ENCODE measurements around the gene CLDN34. TPM values are rescaled to one million over a fixed set of nuclear protein-coding genes. Genes with fewer than 3 reads are reported as not detected.

Gene CLDN34
- total RNA-seq, 1 experiment from 2014 or later: 0.38 TPM

DNA sequence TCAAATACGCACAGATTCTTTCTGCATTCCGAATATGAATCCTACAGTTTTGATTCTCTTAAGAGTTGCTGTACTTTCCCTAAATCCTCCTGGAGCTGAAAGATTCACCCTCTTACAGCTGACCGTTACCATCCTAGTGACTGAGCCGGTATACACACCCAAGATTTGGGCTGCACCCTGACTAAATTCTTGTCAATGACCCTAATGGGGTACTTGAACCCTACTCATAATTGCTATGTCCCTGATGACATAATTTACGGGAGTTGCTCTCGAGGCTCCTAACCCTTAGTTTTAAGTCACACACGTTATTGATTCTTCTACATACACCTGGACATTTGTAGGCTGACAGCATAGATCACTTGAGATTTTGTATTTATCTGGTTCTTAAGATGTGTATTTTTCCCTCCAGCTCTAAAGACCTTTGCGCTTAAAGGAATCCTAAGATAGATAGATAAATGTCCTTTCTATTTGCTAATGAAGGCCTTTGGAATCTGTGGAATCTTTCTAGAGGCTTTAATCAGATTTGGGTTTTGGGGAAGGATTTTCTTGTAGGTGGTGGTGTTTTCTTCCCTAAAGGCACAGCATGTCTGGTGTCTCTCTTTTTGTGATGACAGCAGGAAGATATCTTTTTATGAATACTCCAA lies 37.8 kb downstream of the CLDN34 start:
- intact Hi-C loops (cut with micrococcal nuclease; ENCODE audit: unreplicated experiment): no loop called here
- no peak overlapping the region for H3K27ac Mint-ChIP-seq (ENCODE audit: unreplicated experiment)
- TF ChIP-seq, protein P1, sequence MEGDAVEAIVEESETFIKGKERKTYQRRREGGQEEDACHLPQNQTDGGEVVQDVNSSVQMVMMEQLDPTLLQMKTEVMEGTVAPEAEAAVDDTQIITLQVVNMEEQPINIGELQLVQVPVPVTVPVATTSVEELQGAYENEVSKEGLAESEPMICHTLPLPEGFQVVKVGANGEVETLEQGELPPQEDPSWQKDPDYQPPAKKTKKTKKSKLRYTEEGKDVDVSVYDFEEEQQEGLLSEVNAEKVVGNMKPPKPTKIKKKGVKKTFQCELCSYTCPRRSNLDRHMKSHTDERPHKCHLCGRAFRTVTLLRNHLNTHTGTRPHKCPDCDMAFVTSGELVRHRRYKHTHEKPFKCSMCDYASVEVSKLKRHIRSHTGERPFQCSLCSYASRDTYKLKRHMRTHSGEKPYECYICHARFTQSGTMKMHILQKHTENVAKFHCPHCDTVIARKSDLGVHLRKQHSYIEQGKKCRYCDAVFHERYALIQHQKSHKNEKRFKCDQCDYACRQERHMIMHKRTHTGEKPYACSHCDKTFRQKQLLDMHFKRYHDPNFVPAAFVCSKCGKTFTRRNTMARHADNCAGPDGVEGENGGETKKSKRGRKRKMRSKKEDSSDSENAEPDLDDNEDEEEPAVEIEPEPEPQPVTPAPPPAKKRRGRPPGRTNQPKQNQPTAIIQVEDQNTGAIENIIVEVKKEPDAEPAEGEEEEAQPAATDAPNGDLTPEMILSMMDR (IDR thresholded peaks at IDR 0.05; ENCODE audit: unreplicated experiment): no peak
- H3K27me3 Mint-ChIP-seq (ENCODE audit: unreplicated experiment): no peaks in the 10 kb centered on the region
- no peaks in the 10 kb centered on the region for H3K9me3 Mint-ChIP-seq (ENCODE audit: low read depth, unreplicated experiment)
- no peaks in the 10 kb centered on the region for H3K36me3 Mint-ChIP-seq (ENCODE audit: insufficient read depth, unreplicated experiment)
- BruUV-seq (replicated peaks): no TSS peak
- no peak overlapping the region for H3K4me3 Mint-ChIP-seq (ENCODE audit: low read depth, unreplicated experiment)
- CTCF ChIA-PET: no interaction called here
- DNase-seq: no peak
- peaks cover 26% of the 10 kb centered on the region for H3K4me1 Mint-ChIP-seq (ENCODE audit: low read depth, unreplicated experiment)

DNA sequence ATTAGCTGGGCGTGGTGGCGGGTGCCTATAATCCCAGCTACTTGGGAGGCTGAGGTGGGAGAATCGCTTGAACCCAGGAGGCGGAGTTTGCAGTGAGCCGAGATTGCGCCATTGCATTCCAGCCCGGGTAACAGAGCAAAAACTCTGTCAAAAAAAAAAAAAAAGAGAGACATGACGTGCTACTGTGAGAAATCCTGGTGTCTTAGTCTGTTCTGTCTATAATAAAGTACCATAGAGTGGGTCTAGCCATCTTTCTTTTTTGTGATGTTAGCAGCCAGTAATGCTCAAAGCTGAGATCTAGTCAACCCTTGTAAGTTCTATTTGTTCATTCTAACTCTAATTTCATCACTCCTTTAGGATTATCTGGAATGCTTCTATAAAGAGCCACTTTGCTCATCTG lies 38.9 kb downstream of the CLDN34 start:
- BruUV-seq (replicated peaks): no TSS peak
- peaks cover 37% of the 10 kb centered on the region for H3K4me1 Mint-ChIP-seq (ENCODE audit: low read depth, unreplicated experiment)
- H3K27ac Mint-ChIP-seq (ENCODE audit: unreplicated experiment): no peak overlapping the region
- TF ChIP-seq, protein P1 (IDR thresholded peaks at IDR 0.05; ENCODE audit: unreplicated experiment): no peak
- CTCF ChIA-PET: no interaction called here
- DNase-seq: no peak
- H3K9me3 Mint-ChIP-seq (ENCODE audit: low read depth, unreplicated experiment): no peaks in the 10 kb centered on the region
- H3K27me3 Mint-ChIP-seq (ENCODE audit: unreplicated experiment): no peaks in the 10 kb centered on the region
- intact Hi-C loops (cut with micrococcal nuclease; ENCODE audit: unreplicated experiment): no loop called here
- H3K36me3 Mint-ChIP-seq (ENCODE audit: insufficient read depth, unreplicated experiment): no peaks in the 10 kb centered on the region
- no peak overlapping the region for H3K4me3 Mint-ChIP-seq (ENCODE audit: low read depth, unreplicated experiment)

DNA sequence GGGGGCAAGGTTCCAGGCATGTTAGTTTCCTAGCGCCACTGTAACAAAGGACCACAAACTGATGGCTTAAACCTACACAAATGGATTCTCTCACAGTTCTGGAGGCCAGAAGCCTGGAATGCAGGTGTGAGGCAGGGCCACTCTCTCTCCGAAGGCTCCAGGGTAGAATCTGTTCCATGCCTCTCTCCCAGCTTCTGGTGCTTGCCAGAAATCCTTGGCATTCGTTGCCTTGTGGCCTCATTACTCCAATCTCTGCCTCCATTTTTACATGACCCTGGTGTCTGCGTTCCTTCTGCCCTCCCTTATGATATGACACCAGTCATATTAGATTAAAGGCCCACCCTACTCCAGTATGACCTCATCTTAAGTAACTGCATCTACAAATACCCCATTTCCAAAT lies 39.6 kb downstream of the CLDN34 start:
- Mint-ChIP-seq H3K27me3 (ENCODE audit: unreplicated experiment) (no peaks in the 10 kb centered on the region), H3K4me3 (ENCODE audit: low read depth, unreplicated experiment) (no peak overlapping the region), H3K27ac (ENCODE audit: unreplicated experiment) (no peak overlapping the region), H3K36me3 (ENCODE audit: insufficient read depth, unreplicated experiment) (no peaks in the 10 kb centered on the region), H3K9me3 (ENCODE audit: low read depth, unreplicated experiment) (no peaks in the 10 kb centered on the region), H3K4me1 (ENCODE audit: low read depth, unreplicated experiment) (peaks cover 44% of the 10 kb centered on the region)
- intact Hi-C loops (cut with micrococcal nuclease; ENCODE audit: unreplicated experiment): no loop called here
- TF ChIP-seq, protein P1 (IDR thresholded peaks at IDR 0.05; ENCODE audit: unreplicated experiment): no peak
- DNase-seq: no peak
- BruUV-seq (replicated peaks): no TSS peak
- CTCF ChIA-PET: no interaction called here

DNA sequence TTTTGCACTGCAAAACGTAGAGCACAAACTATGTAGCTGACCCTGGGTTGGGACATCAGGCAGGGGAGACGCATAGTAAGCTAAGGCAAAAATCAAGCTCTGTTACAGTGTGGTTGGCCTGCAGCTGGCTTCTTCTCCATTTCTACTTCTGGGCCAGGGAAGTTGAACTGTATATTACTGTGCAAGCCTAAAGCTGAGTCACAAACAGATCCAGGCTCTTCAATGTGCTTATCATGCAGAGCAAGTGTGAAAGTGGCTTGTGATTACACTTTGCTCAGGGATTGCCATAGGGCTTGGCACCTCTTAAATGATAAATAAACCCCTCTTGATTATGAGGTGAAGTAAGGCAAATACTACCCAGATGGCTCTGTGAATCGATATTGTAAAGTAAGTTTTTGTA lies 40.5 kb downstream of the CLDN34 start:
- no TSS peak for BruUV-seq (replicated peaks)
- Mint-ChIP-seq H3K27ac (ENCODE audit: unreplicated experiment) (no peak overlapping the region), H3K9me3 (ENCODE audit: low read depth, unreplicated experiment) (no peaks in the 10 kb centered on the region), H3K4me3 (ENCODE audit: low read depth, unreplicated experiment) (no peak overlapping the region), H3K36me3 (ENCODE audit: insufficient read depth, unreplicated experiment) (no peaks in the 10 kb centered on the region), H3K4me1 (ENCODE audit: low read depth, unreplicated experiment) (peaks cover 47% of the 10 kb centered on the region), H3K27me3 (ENCODE audit: unreplicated experiment) (no peaks in the 10 kb centered on the region)
- intact Hi-C loops (cut with micrococcal nuclease; ENCODE audit: unreplicated experiment): no loop called here
- TF ChIP-seq, protein P1 (IDR thresholded peaks at IDR 0.05; ENCODE audit: unreplicated experiment): no peak
- CTCF ChIA-PET: no interaction called here
- DNase-seq: no peak
